GM13977 (cell line): ENCODE results near the gene MLF2.
"Not testable (repeated sequence)": the region's sequence is repeated elsewhere in the genome, so short reads cannot be mapped to it uniquely, and the experiment has no call there.

Experiments used
- DNase-seq: peaks from one replicate; pipeline ENCODE4 v3.0.0; 2012; ENCODE audit warnings: low spot score
- in situ Hi-C: fragments of 300-500 bp; cut with MboI; formaldehyde crosslinking; loops from one replicate; pipeline ENCODE4 v1.12.0; 2022; ENCODE audit warnings: low sequenced_read_pairs, low pct_unique_long_range_greater_than_20kb, mixed read lengths, inconsistent platforms; ENCODE audit not compliant: unreplicated experiment
- TF ChIP-seq, protein P1 (sequence below): IDR thresholded peaks from 2 replicates; pipeline ENCODE4 v1.5.1; 2012; ENCODE audit warnings: mild to moderate bottlenecking, control low read depth; ENCODE audit not compliant: insufficient read depth; ENCODE audit errors: extremely low read depth, missing control alignments

MLF2 gene

DNA sequence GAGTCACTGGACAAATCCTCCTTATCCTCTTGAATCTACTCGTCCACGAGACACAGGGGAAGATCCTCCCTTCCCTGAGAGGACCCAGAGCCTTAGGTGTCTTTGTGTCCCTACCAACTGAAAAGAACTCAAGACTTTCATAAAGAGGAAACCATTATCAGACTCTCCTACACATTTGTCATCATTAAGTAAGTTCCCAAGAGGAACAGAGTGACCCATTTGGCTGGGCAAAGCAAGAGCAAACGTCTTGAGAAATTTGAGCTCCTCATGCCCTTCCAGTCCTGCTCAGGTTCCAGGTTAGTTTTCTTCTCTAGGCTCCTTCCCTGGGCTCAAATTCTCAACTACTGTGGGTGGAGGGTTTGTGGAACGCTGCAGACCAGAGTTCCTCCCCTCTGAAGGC is 5.7 kb downstream of the MLF2 start:
- in situ Hi-C loops: no loop called here
- DNase-seq: no peak
- TF ChIP-seq, protein P1, sequence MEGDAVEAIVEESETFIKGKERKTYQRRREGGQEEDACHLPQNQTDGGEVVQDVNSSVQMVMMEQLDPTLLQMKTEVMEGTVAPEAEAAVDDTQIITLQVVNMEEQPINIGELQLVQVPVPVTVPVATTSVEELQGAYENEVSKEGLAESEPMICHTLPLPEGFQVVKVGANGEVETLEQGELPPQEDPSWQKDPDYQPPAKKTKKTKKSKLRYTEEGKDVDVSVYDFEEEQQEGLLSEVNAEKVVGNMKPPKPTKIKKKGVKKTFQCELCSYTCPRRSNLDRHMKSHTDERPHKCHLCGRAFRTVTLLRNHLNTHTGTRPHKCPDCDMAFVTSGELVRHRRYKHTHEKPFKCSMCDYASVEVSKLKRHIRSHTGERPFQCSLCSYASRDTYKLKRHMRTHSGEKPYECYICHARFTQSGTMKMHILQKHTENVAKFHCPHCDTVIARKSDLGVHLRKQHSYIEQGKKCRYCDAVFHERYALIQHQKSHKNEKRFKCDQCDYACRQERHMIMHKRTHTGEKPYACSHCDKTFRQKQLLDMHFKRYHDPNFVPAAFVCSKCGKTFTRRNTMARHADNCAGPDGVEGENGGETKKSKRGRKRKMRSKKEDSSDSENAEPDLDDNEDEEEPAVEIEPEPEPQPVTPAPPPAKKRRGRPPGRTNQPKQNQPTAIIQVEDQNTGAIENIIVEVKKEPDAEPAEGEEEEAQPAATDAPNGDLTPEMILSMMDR: no peak

- TF ChIP-seq, protein P1: no peak
- in situ Hi-C loops: no loop called here
Observed at GRCh38 chr12:6745741-6746525, 7.0 kb downstream of the MLF2 start.

DNA sequence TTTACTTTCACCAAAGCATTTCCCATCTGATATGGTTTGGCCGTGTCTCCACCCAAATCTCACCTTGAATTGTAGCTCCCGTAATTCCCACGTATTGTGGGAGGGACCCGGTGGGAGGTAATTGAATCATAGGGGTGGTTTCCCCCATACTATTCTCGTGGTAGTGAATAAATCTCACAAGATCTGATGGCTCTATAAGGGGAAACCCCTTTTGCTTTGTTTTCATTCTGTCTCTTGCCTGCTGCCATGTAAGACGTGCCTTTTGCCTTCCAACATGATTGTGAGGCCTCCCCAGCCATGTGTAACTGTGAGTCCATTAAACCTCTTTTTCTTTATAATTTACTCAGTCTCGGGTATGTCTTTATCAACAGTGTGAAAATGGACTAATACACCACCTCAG is 9.6 kb downstream of the MLF2 start:
- DNase-seq, in situ Hi-C loops: not testable (repeated sequence)

More at GRCh38 chr12:6745741-6746525, 7.0 kb downstream of the MLF2 start:
- peak; percentile 35 for DNase-seq

DNA sequence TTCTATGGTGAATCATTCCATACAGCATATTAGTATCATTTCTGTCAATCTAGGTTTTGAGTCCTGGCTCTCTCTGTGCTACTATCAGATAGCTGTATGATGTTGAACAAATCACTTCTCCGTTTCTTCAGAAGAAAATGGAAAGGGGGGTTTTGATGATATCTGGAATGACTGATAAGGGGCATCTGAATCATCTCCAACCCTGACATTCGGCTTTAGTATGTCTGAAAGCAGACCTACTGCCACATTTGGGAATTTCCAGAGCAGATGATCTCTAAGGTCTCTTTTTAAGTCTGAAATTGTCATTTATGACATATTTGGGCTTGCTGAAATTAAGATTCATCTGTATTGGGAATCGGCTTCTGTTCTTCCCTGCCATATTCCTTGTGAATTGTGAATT is 10.1 kb downstream of the MLF2 start:
- DNase-seq: no peak
- TF ChIP-seq, protein P1: no peak
- in situ Hi-C loops: no loop called here

DNA sequence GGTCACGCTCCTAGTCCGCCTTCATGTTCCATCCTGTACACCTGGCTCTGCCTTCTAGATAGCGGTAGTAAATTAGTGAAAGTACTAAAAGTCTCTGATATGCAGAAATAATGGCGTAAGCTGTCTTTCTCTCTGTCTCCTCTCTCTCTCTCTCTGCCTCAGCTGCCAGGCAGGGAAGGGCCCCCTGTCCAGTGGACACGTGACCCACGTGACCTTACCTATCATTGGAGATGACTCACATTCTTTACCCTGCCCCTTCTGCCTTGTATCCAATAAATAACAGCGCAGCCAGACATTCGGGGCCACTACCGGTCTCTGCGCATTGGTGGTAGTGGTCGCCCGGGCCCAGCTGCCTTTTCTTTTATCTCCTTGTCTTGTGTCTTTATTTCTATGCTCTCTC is 10.9 kb downstream of the MLF2 start:
- DNase-seq, in situ Hi-C loops: not testable (repeated sequence)

GRCh38 chr12:6736754-6737153 is 16.2 kb downstream of the MLF2 start:
- DNase-seq: no peak
- in situ Hi-C loops: no loop called here
- TF ChIP-seq, protein P1: no peak

DNA sequence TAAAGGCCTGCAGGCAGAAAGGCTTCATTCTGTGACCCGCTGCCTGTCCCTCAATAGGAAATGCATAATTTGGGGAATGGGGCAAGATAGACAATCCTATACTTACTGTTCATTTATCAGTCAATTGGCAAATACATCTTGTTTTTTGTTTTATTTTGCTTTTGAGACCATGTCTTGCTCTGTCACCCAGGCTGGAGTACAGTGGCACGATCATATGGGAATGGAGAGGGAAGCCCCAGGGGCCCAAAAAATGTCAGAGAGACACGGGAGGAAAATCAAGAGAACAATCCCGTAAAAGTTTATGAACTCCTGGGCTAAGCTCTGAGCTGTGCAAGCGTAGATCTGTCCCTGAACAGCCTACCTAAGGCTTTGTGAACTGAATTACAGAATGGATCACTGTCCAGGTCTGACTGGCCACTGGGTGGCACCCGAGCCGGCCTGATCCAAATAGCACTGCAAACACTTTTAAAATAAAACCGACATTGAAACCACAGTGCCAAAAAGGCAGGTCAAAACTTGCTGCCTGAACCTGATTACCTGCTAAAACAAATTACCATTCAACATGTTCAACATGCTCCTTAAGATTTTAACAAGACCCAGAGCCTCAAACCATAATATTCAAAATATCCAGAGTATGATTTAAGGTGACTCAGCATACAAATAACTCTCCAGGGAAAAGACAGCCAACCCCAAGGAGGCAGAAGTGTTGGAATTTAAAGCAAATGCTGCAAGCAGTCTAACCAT is 17.3 kb downstream of the MLF2 start:
- TF ChIP-seq, protein P1: peak; percentile 68
- DNase-seq: peak; percentile 67
- in situ Hi-C loops: no loop called here
